ENCODE data around the gene FRMD1.

DNA sequence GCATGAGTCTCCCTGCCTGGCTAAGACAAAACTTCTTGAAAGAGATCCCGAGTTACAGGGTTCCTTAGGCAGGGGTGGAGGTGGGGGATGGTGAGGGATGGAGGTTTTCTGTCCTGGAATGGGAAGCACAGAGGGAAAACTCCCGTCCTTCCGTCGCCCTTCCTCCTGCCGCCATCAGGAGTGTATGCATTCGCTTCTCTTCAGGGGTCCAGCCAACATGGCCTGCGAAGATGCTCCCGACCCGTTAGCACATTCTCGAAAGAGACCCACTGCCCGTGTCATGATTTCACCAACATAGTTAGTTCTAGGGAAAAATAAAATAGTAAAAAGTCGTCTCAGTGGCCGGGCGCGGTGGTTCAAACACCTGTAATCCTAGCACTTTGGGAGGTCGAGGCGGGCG is 44.5 kb downstream of the FRMD1 start:
- TF ChIP-seq, protein P1, sequence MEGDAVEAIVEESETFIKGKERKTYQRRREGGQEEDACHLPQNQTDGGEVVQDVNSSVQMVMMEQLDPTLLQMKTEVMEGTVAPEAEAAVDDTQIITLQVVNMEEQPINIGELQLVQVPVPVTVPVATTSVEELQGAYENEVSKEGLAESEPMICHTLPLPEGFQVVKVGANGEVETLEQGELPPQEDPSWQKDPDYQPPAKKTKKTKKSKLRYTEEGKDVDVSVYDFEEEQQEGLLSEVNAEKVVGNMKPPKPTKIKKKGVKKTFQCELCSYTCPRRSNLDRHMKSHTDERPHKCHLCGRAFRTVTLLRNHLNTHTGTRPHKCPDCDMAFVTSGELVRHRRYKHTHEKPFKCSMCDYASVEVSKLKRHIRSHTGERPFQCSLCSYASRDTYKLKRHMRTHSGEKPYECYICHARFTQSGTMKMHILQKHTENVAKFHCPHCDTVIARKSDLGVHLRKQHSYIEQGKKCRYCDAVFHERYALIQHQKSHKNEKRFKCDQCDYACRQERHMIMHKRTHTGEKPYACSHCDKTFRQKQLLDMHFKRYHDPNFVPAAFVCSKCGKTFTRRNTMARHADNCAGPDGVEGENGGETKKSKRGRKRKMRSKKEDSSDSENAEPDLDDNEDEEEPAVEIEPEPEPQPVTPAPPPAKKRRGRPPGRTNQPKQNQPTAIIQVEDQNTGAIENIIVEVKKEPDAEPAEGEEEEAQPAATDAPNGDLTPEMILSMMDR (IDR thresholded peaks at IDR 0.05 in 4 of 5, conservative IDR thresholded peaks at IDR 0.05 in 1 of 5), result no peak
- TF ChIP-seq POLR2A (IDR thresholded peaks at IDR 0.05), result no peak

All from gastrocnemius medialis (tissue), 4 donors.